Stomach (tissue), 4 donors: ENCODE measurements around the gene TLK1.

Experiments
- EP300 ChIP-seq: sonication (generic); formaldehyde crosslinking; IDR thresholded peaks from one replicate; pipeline ENCODE4 v1.6.1; 2017; ENCODE audit warnings: antibody characterized with exemption
- TF ChIP-seq, protein P1 (sequence below), 7 experiments: fragments of 450-650 bp in 4 of 7; fragments of 200-600 bp in 3 of 7; sonication (generic) in 3 of 7; IDR thresholded peaks; one replicate each; pipeline ENCODE4 v1.5.1; 2016 to 2019; ENCODE audit warnings: antibody characterized with exemption in 7 of 7, control low read depth in 2 of 7, mild to moderate bottlenecking in 1 of 7

DNA sequence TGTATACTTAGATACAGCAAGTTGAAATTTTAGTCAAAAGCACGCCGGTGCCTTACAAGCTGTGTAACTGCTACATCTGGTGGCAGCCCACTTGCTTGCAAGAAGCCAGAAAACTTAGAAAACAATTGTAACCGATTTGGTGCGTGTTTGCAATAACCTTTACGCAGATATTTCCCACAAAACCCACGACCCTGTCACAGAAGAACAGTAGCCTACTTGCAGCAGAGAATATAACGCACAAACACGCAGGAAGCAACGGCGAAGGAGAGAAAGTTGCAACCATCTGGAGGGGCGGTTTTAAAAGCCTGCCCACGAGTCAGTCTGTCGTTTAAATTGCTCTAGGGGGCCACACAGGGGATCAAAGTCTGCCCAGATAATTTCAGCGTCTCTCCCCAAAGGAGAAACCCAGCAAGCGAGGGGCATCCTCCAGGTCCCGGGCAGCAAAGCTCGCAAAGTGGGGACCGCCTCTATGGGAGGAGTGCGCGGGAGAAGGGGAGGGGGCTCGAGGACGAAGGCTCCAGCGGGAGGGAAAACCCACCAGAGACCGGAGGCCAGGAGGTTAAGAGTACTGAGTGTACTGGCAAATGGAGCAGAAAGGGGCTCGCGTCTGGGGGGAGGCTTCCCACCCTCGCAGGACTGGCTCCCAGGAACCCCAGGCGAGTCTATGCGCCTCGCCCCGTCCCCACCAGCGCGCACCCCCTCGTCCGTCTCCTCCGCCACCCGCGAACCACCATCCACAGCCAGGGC lies 1.1 kb downstream of the TLK1 start:
- TF ChIP-seq EP300 = no peak
- TF ChIP-seq, protein P1, sequence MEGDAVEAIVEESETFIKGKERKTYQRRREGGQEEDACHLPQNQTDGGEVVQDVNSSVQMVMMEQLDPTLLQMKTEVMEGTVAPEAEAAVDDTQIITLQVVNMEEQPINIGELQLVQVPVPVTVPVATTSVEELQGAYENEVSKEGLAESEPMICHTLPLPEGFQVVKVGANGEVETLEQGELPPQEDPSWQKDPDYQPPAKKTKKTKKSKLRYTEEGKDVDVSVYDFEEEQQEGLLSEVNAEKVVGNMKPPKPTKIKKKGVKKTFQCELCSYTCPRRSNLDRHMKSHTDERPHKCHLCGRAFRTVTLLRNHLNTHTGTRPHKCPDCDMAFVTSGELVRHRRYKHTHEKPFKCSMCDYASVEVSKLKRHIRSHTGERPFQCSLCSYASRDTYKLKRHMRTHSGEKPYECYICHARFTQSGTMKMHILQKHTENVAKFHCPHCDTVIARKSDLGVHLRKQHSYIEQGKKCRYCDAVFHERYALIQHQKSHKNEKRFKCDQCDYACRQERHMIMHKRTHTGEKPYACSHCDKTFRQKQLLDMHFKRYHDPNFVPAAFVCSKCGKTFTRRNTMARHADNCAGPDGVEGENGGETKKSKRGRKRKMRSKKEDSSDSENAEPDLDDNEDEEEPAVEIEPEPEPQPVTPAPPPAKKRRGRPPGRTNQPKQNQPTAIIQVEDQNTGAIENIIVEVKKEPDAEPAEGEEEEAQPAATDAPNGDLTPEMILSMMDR (IDR thresholded peaks at IDR 0.05) = peak in 4 of 7 experiments; percentile 16 to 44 (median 30)
